IgD-negative memory B cell (primary cell): ENCODE measurements around the gene COX7B. TPM values are rescaled to one million over a fixed set of nuclear protein-coding genes. Genes with fewer than 3 reads are reported as not detected.
"Not testable (repeated sequence)": the region's sequence is repeated elsewhere in the genome, so short reads cannot be mapped to it uniquely, and the experiment has no call there.

ENCODE experiments used
- H3K27ac Mint-ChIP-seq, 3 donors: one replicate each; pipeline ENCODE4 v1.8.0; 2020 to 2022; ENCODE audit warnings: mild to moderate bottlenecking in 3 of 3, mixed read lengths in 3 of 3, moderate library complexity in 1 of 3
- H3K27me3 Mint-ChIP-seq: one replicate; pipeline ENCODE4 v1.8.0; 2021; ENCODE audit warnings: mixed read lengths
- H3K36me3 Mint-ChIP-seq: one replicate; pipeline ENCODE4 v1.8.0; 2020; ENCODE audit warnings: mild to moderate bottlenecking, mixed read lengths
- H3K4me1 Mint-ChIP-seq, 3 donors: one replicate each; pipeline ENCODE4 v1.8.0; 2020 to 2022; ENCODE audit warnings: mixed read lengths in 3 of 3, mild to moderate bottlenecking in 1 of 3
- H3K4me3 Mint-ChIP-seq, 4 donors: one replicate each; pipeline ENCODE4 v1.8.0; 2020 to 2022; ENCODE audit warnings: mild to moderate bottlenecking in 4 of 4, mixed read lengths in 4 of 4, moderate library complexity in 3 of 4
- H3K9me3 Mint-ChIP-seq, 3 donors: one replicate each; pipeline ENCODE4 v1.8.0; 2020 to 2021; ENCODE audit warnings: mixed read lengths in 3 of 3, mild to moderate bottlenecking in 1 of 3
- polyA plus RNA-seq: library from polyadenylated mRNA; unstranded; fragments of 300-500 nt; fragmentation: Illumina TruSeq; gene quantifications from one replicate; pipeline ENCODE4 v1.2.3, GENCODE V29; 2021

COX7B gene
- 326 TPM for polyA plus RNA-seq

GRCh38 chrX:77899081-77899828 lies at the start of gene COX7B:
Gene COX7B (plus strand): TSS chrX:77899468. CDS start chrX:77899554, 86 bp downstream.
- H3K4me1 Mint-ChIP-seq: peaks cover 12 to 17% (median 12%) of the 10 kb centered on the region in 3 donors
- H3K36me3 Mint-ChIP-seq: peaks cover 5% of the 10 kb centered on the region
- peak within 1 kb of the TSS; percentile 84 to 95 (median 91) for H3K27ac Mint-ChIP-seq
- H3K4me3 Mint-ChIP-seq: peak within 1 kb of the TSS; percentile 84 to 95 (median 94)
- H3K9me3 Mint-ChIP-seq: peaks cover 0 to 2% (median 0%) of the 10 kb centered on the region in 3 donors
- H3K27me3 Mint-ChIP-seq: no peaks in the 10 kb centered on the region

GRCh38 chrX:77875372-77875771 lies 23.9 kb upstream of the COX7B start:
- Mint-ChIP-seq H3K4me3 (no peak overlapping the region), H3K27ac (no peak overlapping the region), H3K36me3 (peaks cover 5% of the 10 kb centered on the region), H3K4me1 (peaks cover 0 to 3% (median 2%) of the 10 kb centered on the region in 3 donors), H3K9me3 (no peaks in the 10 kb centered on the region), H3K27me3 (no peaks in the 10 kb centered on the region)

- H3K4me1 Mint-ChIP-seq, H3K9me3 Mint-ChIP-seq, H3K27ac Mint-ChIP-seq, H3K27me3 Mint-ChIP-seq, H3K4me3 Mint-ChIP-seq, H3K36me3 Mint-ChIP-seq: not testable (repeated sequence)
These were observed 17.9 kb upstream of the COX7B start for GRCh38 chrX:77881418-77881817.

- Mint-ChIP-seq H3K4me1 (peaks cover 9 to 15% (median 13%) of the 10 kb centered on the region in 3 donors), H3K4me3 (peak overlapping the region in 1 of 4 donors; percentile 98), H3K27ac (peak overlapping the region in 1 of 3 donors; percentile 4), H3K9me3 (no peaks in the 10 kb centered on the region), H3K27me3 (no peaks in the 10 kb centered on the region), H3K36me3 (no peaks in the 10 kb centered on the region)
These were observed 6.4 kb upstream of the COX7B start for GRCh38 chrX:77892887-77893286.

GRCh38 chrX:77893713-77894112 lies 5.6 kb upstream of the COX7B start:
- Mint-ChIP-seq H3K4me1 (peaks cover 9 to 15% (median 13%) of the 10 kb centered on the region in 3 donors), H3K27me3 (no peaks in the 10 kb centered on the region), H3K36me3 (no peaks in the 10 kb centered on the region), H3K4me3 (peak overlapping the region; percentile 92 to 99 (median 96)), H3K27ac (peak overlapping the region in 1 of 3 donors; percentile 98), H3K9me3 (no peaks in the 10 kb centered on the region)

- H3K4me1 Mint-ChIP-seq: peaks cover 8 to 20% (median 14%) of the 10 kb centered on the region in 3 donors
- peak within 1 kb of the TSS; percentile 97 to 99 (median 98) for H3K27ac Mint-ChIP-seq
- H3K4me3 Mint-ChIP-seq: peak within 1 kb of the TSS; percentile 92 to 99 (median 96)
- no peaks in the 10 kb centered on the region for H3K27me3 Mint-ChIP-seq
- no peaks in the 10 kb centered on the region for H3K36me3 Mint-ChIP-seq
- peaks cover 0 to 2% (median 0%) of the 10 kb centered on the region in 3 donors for H3K9me3 Mint-ChIP-seq
These were observed 4.1 kb upstream of the COX7B start, which contains the start of gene MAGT1 for GRCh38 chrX:77894921-77895886. Gene MAGT1 (minus strand): TSS chrX:77895435. CDS start chrX:77895410, 25 bp downstream.

- Mint-ChIP-seq H3K9me3 (peaks cover 0 to 2% (median 0%) of the 10 kb centered on the region in 3 donors), H3K36me3 (peaks cover 5% of the 10 kb centered on the region), H3K4me1 (peaks cover 12 to 13% (median 12%) of the 10 kb centered on the region in 3 donors), H3K27me3 (no peaks in the 10 kb centered on the region), H3K27ac (peak overlapping the region; percentile 20 to 91 (median 84)), H3K4me3 (peak overlapping the region; percentile 84 to 95 (median 94))
These were observed 1.4 kb downstream of the COX7B start for GRCh38 chrX:77900688-77901087.

GRCh38 chrX:77901506-77901905 lies 2.2 kb downstream of the COX7B start:
- H3K27me3 Mint-ChIP-seq: no peaks in the 10 kb centered on the region
- H3K4me3 Mint-ChIP-seq: peak overlapping the region; percentile 34 to 94 (median 67)
- peaks cover 11 to 12% (median 12%) of the 10 kb centered on the region in 3 donors for H3K4me1 Mint-ChIP-seq
- peaks cover 5% of the 10 kb centered on the region for H3K36me3 Mint-ChIP-seq
- peaks cover 0 to 2% (median 0%) of the 10 kb centered on the region in 3 donors for H3K9me3 Mint-ChIP-seq
- no peak overlapping the region for H3K27ac Mint-ChIP-seq

- Mint-ChIP-seq H3K27me3 (no peaks in the 10 kb centered on the region), H3K4me1 (peaks cover 5 to 13% (median 9%) of the 10 kb centered on the region in 3 donors), H3K4me3 (peak within 1 kb of the TSS; percentile 83 to 99 (median 96)), H3K9me3 (no peaks in the 10 kb centered on the region), H3K27ac (peak within 1 kb of the TSS; percentile 54 to 96 (median 92)), H3K36me3 (no peaks in the 10 kb centered on the region)
These were observed 11.0 kb downstream of the COX7B start, which contains the start of gene ATP7A for GRCh38 chrX:77910108-77910840. Gene ATP7A (plus strand): TSS chrX:77910693. CDS start chrX:77971642, 60,949 bp downstream.

GRCh38 chrX:77917294-77917933 lies 18.1 kb downstream of the COX7B start:
- peaks cover 0 to 2% (median 0%) of the 10 kb centered on the region in 3 donors for H3K9me3 Mint-ChIP-seq
- peak overlapping the region in 1 of 4 donors; percentile 19 for H3K4me3 Mint-ChIP-seq
- H3K27me3 Mint-ChIP-seq: no peaks in the 10 kb centered on the region
- peaks cover 9 to 25% (median 12%) of the 10 kb centered on the region in 3 donors for H3K4me1 Mint-ChIP-seq
- H3K36me3 Mint-ChIP-seq: no peaks in the 10 kb centered on the region
- no peak overlapping the region for H3K27ac Mint-ChIP-seq

GRCh38 chrX:77918568-77918967 lies 19.3 kb downstream of the COX7B start:
- Mint-ChIP-seq H3K27ac (no peak overlapping the region), H3K36me3 (no peaks in the 10 kb centered on the region), H3K27me3 (no peaks in the 10 kb centered on the region), H3K9me3 (peaks cover 0 to 2% (median 0%) of the 10 kb centered on the region in 3 donors), H3K4me1 (peaks cover 8 to 21% (median 9%) of the 10 kb centered on the region in 3 donors), H3K4me3 (peak overlapping the region in 1 of 4 donors; percentile 6)

GRCh38 chrX:77919370-77919769 lies 20.1 kb downstream of the COX7B start:
- H3K9me3 Mint-ChIP-seq, H3K36me3 Mint-ChIP-seq, H3K27me3 Mint-ChIP-seq, H3K4me3 Mint-ChIP-seq: not testable (repeated sequence)
- H3K4me1 Mint-ChIP-seq: peaks cover 7 to 21% (median 9%) of the 10 kb centered on the region in 3 donors
- H3K27ac Mint-ChIP-seq: peak overlapping the region in 1 of 3 donors; percentile 14

GRCh38 chrX:77922787-77923186 lies 23.5 kb downstream of the COX7B start:
- Mint-ChIP-seq H3K27ac (peak overlapping the region in 2 of 3 donors; percentile 3 to 9), H3K9me3 (peaks cover 0 to 2% (median 0%) of the 10 kb centered on the region in 3 donors), H3K36me3 (peaks cover 1% of the 10 kb centered on the region), H3K4me1 (peaks cover 4 to 11% (median 10%) of the 10 kb centered on the region in 3 donors), H3K4me3 (no peak overlapping the region), H3K27me3 (no peaks in the 10 kb centered on the region)
